ENCODE data around the gene ZNF281.

ZNF281 gene

GRCh38 chr1:200386416-200386815 lies 23.4 kb downstream of the ZNF281 start:
- DNase-seq (ENCODE audit: low read depth) = no peak

DNA sequence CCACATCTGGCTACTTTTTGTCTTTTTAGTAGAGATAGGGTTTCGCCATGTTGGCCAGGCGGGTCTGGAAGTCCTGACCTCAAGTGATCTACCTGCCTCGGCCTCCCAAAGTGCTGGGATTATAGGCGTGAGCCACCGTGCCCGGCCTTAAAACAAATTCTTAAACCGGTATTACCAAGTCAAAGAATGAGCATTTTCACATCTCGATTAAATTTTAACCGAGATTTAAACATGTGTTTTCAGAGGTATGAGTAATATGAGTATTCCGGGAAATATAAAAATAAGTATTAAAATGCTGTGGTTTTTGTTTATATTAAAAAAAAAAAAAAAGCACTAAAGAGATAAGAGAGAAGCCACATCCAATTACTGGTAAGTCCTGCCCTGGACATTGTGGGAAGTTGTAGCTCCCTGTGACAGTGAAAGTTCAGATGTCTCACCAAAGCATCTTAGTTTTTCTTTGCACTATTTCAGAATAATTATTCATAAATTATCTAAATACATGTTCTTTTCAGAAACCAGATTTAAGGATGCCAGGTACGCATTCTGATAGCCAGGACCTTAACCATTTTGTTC lies 24.9 kb downstream of the ZNF281 start:
- no peak for DNase-seq (ENCODE audit: low read depth)

GRCh38 chr1:200381256-200381984 lies 28.4 kb downstream of the ZNF281 start:
- no peak for DNase-seq (ENCODE audit: low read depth)

GRCh38 chr1:200380589-200381021 lies 29.2 kb downstream of the ZNF281 start:
- DNase-seq (ENCODE audit: low read depth) = no peak

GRCh38 chr1:200379940-200380588 lies 29.8 kb downstream of the ZNF281 start:
- no peak for DNase-seq (ENCODE audit: low read depth)

DNA sequence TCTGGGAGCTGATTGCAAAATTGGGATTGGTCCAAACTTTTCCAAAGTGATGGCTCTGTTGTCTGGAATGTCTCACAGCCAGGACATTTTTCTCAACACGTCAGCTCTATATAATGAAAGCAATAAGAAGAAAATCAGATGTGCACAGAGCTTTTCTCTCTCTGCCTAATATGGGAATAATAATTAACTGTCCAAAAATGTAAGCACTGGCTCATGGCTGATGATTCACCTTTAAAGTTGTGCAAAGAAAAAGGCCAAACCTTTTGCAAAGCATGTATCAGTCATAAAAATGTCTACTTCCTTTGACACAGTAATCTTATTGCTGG lies 30.4 kb downstream of the ZNF281 start:
- no peak for DNase-seq (ENCODE audit: low read depth)

- DNase-seq (ENCODE audit: low read depth) = no peak
Observed at GRCh38 chr1:200378096-200378495, 31.7 kb downstream of the ZNF281 start.

- DNase-seq (ENCODE audit: low read depth) = no peak
Observed at GRCh38 chr1:200376528-200376927, 33.3 kb downstream of the ZNF281 start.

GRCh38 chr1:200374569-200375295 lies 35.1 kb downstream of the ZNF281 start:
- no peak for DNase-seq (ENCODE audit: low read depth)

- no peak for DNase-seq (ENCODE audit: low read depth)
Observed at GRCh38 chr1:200373811-200374231, 36.0 kb downstream of the ZNF281 start.

DNA sequence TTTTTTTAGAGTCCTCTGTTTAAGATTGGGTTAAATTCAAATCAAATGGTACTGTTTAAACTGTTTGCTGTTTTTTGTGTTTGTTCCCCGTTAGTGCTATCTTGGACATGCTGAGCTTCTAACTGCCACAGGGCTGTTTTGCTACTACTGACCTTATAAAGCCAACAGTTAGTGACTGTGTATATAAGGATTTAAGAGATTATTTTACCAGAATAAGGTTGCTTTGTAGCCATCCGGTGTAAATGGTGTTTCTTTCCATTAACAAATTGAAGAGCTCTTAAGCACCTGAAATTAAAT lies 37.0 kb downstream of the ZNF281 start:
- no peak for DNase-seq (ENCODE audit: low read depth)

GRCh38 chr1:200372095-200372884 lies 37.5 kb downstream of the ZNF281 start:
- no peak for DNase-seq (ENCODE audit: low read depth)

DNA sequence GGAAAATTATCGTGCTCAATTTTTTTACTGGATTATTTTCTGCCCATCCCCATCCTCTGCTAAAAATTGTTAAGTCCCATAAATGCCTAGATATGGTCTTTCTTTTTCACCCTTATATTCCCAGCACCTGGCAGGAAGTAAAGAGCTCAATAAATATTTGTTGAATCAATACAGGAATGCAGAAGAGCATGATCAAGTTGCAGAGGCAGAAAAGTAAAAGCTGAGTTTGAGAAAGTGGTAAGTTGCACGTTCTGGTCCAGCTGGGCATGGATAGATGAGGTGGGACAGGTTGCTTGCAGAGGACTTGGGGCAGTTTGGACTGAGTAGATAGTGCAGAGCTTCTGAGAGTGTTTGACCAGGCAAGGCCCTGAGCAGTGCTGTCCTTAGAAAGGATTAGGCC lies 40.1 kb downstream of the ZNF281 start:
- DNase-seq (ENCODE audit: low read depth) = no peak

- no peak for DNase-seq (ENCODE audit: low read depth)
Observed at GRCh38 chr1:200369131-200369530, 40.7 kb downstream of the ZNF281 start.

GRCh38 chr1:200368556-200368955 lies 41.3 kb downstream of the ZNF281 start:
- DNase-seq (ENCODE audit: low read depth) = no peak

- no peak for DNase-seq (ENCODE audit: low read depth)
Observed at GRCh38 chr1:200367841-200368534, 41.8 kb downstream of the ZNF281 start.

GRCh38 chr1:200366577-200367253 lies 43.1 kb downstream of the ZNF281 start:
- DNase-seq (ENCODE audit: low read depth) = no peak

DNA sequence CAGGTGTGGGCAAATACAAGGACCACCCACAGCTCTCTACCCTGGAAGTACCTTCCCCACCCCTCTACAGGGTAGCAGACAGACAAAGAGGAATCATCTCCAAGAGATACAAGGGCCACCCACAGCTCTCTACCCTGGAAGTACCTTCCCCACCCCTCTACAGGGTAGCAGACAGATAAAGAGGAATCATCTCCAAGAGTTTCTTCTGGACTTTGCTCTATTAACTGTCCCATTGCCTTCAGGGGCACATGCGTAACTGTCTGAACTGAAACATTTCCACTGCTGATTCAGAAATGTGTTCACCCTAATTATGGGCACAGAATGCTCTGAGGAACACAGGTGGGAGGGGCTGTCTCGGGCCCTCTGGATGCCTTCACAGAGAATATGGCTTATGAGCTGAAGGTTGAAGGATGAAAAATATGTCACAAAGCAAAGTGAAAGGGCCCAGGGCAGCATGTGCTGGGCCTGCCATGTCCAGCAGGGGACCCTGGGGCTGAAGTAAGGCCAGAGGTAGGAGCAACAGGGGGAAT lies 43.9 kb downstream of the ZNF281 start:
- no peak for DNase-seq (ENCODE audit: low read depth)

DNA sequence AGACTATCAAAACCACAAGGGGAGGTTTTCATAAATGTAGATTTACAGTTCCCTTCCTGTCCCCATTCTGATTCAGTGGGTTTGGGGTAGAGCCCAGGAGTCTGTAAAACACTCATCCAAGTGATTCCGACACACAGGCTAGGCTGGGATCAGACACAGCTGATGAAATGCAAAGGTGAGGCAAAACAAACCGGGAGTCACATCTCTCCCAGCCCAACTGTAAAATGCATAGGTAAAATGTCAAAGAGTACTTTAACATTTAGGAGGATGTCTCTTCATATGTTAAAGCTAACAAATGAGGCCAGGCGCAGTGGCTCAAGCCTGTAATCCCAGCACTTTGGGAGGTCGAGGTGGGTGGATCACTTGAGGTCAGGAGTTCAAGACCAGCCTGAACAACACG lies 45.0 kb downstream of the ZNF281 start:
- DNase-seq (ENCODE audit: low read depth) = no peak

DNA sequence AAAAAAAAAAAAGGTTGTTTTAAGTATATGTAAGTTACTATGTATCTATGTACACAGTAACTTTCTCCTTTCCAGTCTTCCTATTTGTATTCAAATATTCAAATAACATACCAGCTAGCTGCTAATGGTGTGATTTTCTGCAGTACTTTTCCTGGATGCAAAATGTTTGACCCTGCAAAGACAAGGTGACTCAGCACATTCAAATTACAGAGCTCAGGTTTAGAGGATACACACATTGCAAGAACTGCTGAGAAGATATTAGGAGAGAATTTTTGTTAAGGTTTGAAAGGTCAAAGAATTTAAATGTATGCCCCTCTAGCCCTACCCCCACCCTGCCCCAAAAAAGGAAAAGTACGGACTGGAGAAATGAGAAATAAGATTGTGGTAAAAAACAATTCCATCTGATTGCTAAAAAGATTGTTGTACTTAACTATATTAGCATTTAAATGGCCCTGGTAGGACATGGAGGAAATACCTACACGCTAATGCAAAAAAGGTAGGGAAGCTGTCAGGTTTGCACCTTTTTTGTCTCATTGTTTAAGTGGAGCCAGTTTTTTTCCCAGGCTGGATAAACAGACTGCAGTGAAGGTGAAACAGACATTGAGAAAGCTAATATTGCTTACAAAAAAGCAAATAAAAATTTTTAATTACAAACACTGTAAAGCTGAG lies 45.6 kb downstream of the ZNF281 start:
- DNase-seq (ENCODE audit: low read depth) = no peak

Measured in stimulated activated CD8-positive, alpha-beta memory T cell treated with anti-CD3 and anti-CD28 coated beads, Interleukin-15, amount 100 ng/mL, for 1 hour (primary cell).